ENCODE results near the gene WDFY3.

GRCh38 chr4:84661191-84661939 lies 305.1 kb downstream of the WDFY3 start:
- no peak for TF ChIP-seq EGR1 (IDR thresholded peaks at IDR 0.05)
- no peak for TF ChIP-seq EP300 (IDR thresholded peaks at IDR 0.05; ENCODE audit: borderline replicate concordance)
- no peak for TF ChIP-seq RAD21 (IDR thresholded peaks at IDR 0.05; ENCODE audit: low read depth)
- TF ChIP-seq TAF1 (IDR thresholded peaks at IDR 0.05; ENCODE audit: low read depth) = no peak
- TF ChIP-seq NFIC (IDR thresholded peaks at IDR 0.05) = no peak
- no peak for TF ChIP-seq REST (IDR thresholded peaks at IDR 0.05; ENCODE audit: low read depth)
- TF ChIP-seq FOXM1 (IDR thresholded peaks at IDR 0.05; ENCODE audit: borderline replicate concordance, low read depth) = no peak
